Stimulated activated CD8-positive, alpha-beta memory T cell treated with anti-CD3 and anti-CD28 coated beads, Interleukin-12 subunit alpha, Interleukin-12 subunit beta, amount 100 ng/mL, for 1 hour (primary cell): ENCODE data around the gene VTN.

Experiments
- DNase-seq: peaks from one replicate; pipeline ENCODE4 v3.0.0-alpha.2; 2020; ENCODE audit warnings: low read depth

The VTN gene

DNA sequence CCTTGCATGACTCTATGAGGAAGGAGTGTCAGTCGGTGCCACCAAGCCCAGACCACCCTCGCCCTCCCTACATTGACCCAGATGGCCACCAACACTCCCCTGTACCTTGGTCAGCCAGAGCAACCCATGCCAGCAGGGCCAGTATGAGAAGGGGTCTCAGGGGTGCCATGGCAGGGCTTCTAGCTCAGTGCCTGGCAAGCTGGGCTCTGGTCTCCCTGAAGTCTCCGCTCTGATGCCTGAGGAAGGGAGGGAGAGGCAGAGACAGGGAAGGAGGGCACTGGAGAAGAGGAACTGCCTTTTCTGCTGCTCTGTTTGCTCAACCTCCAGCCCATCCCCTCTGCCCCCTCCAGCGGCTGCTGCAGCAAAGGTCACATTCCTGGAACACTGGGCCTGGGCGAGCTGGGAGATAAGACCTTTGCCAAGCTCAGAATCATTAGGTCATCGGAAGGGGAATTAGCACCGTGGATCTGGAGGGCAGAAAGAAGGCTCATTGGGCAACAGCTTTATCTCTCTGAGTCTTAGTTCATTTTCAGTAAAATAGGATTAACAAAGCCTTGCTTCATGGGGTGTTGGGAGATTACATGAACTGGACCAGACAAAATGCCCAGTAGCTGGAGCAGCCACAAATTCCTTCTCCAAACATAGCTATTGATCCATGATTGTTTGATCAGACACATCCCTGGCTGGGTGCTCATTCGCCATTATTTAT lies at the start of gene VTN:
Gene VTN, minus strand, starts transcription at position 273 of the 709 bp plus-strand sequence. Its CDS starts 104 bp downstream, at position 169.
- DNase-seq, result no peak

GRCh38 chr17:28416703-28417311 lies 46.7 kb upstream of the VTN start:
- DNase-seq, result peak; percentile 30

DNA sequence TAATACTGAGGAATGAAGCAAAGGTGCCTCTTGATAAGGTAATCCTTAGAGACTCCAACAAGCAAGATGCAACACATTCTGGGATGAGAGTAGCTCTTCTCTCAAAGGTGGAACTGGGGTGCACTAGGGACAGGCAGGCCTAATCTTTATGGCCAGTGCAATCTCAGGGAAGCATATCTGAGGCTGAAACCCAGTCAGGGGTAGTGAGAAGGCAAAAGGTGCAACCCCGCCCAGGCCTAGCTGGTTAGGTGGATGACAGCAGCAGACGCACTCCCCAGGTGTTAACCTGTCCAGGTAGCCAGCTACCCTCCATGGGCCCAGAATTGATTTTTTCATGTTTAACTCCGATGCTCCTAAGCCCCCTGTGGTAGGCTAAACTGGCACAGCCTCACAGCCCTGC lies 45.8 kb upstream of the VTN start:
- no peak for DNase-seq

DNA sequence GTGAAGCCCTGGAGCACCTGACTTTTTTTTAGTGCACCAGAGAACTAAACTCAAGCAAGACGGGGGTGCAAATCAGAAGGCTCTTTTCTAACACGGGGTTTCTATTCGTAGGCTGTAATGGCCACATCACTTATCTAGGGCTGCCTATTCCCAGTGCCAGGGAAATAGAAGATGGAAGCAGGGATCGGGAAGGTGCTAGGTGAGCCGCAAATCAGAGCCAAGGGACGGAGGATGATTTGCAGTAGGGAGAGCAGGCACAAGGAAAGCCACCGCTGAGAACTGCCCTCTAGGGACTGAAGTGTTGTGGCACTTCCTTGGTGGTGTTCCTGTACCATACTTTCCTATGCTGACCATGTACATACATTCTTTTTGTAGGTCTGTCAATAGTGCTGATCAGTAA lies 43.7 kb upstream of the VTN start:
- DNase-seq, result no peak

- DNase-seq, result no peak
These were observed 42.0 kb upstream of the VTN start for GRCh38 chr17:28412099-28412498.

GRCh38 chr17:28407974-28408306 lies 37.8 kb upstream of the VTN start:
- DNase-seq, result no peak

GRCh38 chr17:28407130-28407973 lies 37.2 kb upstream of the VTN start:
- DNase-seq, result no peak

DNA sequence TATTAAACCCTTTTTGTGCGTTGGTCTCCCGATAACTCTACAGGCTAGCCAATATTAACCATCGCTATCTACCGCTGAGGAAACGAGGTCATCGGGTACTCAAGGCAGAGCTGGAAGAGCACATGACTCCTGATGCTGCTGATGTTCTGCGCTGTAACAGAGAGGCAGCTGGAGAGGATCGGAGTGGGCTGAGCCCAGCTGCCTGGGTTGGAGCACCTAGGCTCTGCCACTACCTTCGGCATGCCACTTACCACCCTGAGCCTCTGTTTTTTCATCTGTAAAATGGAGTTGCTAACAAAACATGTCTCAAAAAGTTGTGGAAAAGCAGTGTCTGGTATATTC lies 36.3 kb upstream of the VTN start:
- no peak for DNase-seq

- DNase-seq, result no peak
These were observed 35.7 kb upstream of the VTN start, which contains the start of gene SLC46A1 for GRCh38 chr17:28405632-28406472. SLC46A1 (minus strand) TSS chr17:28406212; CDS start chr17:28406114, 98 bp downstream.

- DNase-seq, result no peak
These were observed 34.9 kb upstream of the VTN start for GRCh38 chr17:28404812-28405570.

DNA sequence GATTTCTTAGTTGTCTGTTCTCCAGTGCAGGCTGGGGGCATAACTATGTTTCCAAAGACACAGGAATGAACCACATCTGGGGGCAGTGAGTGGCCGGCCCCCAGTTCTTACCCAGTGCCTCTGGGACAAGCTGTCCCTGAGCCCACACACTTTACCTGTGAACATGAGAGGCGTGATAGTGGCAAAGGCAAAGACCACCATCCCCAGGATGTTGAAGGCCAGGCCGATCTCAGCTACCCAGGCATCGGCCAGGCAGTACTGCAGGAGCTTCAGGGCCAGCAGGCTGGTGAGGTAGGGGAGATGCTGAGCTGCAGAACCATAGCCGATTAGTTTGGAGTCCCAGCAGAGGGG lies 34.3 kb upstream of the VTN start:
- DNase-seq, result no peak

GRCh38 chr17:28404007-28404406 lies 33.9 kb upstream of the VTN start:
- DNase-seq, result no peak

DNA sequence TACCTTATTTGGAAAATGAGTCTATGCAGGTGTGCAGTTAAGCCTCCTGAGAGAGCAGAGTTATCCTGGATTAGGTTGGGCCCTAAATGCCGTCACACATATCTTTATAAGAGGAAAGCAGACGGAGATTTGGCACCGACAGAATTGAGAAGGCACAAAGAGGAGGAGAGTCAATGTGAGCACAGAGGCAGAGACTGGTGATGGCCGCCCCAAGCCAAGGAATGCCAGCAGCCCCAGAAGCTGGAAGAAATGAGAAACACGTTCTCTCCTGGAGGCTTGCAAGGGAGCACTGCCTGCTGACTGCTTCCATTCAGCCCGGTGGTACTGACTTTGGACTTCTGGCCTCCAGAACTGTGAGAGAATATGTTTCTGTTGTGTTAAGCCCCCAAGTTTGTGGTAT lies 32.7 kb upstream of the VTN start:
- DNase-seq, result no peak

DNA sequence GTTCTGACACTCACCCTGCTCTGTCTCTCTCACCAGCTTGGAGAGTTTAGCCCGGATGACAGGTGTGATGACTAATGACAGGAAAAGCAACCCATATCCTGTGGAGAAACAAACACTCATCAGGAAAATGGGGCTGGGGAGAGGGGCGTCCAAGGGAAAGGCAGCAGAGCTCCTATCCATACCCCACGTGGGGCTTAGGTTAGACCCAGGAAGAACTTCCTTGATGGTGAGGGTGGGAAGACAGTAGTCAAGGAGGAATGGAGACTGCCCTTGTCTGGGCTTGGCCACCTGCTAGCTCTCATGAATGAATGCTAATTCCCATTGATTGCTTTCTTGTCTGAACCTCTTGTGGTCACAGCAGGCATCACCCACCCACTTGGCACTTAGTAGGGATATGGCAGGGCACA lies 32.1 kb upstream of the VTN start:
- no peak for DNase-seq

GRCh38 chr17:28399808-28400207 lies 29.7 kb upstream of the VTN start:
- no peak for DNase-seq

DNA sequence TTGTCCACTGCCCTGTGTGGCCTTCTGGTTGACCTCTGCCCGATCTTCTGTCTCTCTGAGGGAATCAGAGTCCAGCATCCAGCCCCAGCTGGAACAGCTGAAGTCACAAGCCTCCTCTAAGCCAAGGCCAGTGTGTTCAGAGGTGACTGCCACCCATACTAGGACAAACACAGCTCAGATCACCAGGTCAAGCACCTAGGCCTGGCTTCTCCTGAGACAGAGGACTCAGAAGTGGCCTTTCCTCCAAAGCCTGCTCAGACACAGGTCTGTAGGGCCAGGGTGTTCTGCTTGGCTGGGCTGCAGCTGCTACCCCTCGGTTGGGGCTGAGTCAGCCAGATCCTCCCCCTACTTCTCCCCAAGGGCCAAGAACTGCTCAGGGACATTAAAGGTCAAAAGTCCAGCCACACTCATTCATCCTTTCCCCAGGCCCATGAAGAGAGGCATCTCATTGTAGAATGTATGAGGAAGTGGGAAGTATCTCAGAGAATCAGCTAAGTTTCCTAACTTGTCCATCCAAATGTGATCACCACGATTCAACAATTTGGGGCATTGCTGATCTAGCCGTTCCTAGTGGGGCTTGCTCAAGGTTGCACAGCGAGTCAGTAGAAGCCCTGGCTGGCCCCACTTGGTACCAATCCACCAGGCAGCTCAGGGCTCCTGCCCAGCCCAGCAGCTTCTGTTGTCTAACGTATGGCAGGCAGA lies 28.3 kb upstream of the VTN start:
- no peak for DNase-seq

GRCh38 chr17:28397687-28398279 lies 27.7 kb upstream of the VTN start:
- DNase-seq, result no peak

GRCh38 chr17:28397275-28397674 lies 27.2 kb upstream of the VTN start:
- no peak for DNase-seq

- DNase-seq, result no peak
These were observed 26.6 kb upstream of the VTN start for GRCh38 chr17:28396635-28397239.

DNA sequence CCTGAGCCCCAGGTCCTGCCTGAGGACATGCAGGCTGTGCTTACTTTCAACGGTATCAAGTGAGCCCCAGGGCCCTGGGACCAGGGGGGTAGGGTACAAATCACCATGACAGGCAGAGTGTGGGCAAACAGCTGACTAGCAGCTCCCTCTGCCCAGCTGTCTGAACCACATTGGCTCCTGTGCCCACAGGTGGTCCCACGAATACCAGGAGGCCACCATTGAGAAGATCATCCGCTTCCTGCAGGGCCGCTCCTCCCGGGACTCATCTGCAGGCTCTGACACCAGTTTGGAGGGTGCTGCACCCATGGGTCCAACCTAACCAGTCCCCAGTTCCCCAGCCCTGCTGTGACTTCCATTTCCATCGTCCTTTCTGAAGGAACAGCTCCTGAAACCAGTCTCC lies 25.9 kb upstream of the VTN start:
- DNase-seq, result no peak
